Left ventricle myocardium inferior (tissue), 1 donor: ENCODE results near the gene GPR146. TPM values are rescaled to one million over a fixed set of nuclear protein-coding genes. Genes with fewer than 3 reads are reported as not detected.

Experiments used
- DNase-seq: peaks from one replicate; pipeline ENCODE4 v3.0.0-alpha.2; 2020
- H3K27ac ChIP-seq: fragments of 200-600 bp; replicated peaks from 2 replicates; pipeline ENCODE4 v1.8.0; 2021
- H3K27me3 ChIP-seq: fragments of 200-600 bp; 2 replicates; pipeline ENCODE4 v1.8.0; 2021; ENCODE audit warnings: low read depth
- H3K36me3 ChIP-seq: fragments of 200-600 bp; 2 replicates; pipeline ENCODE4 v1.8.0; 2021
- H3K4me1 ChIP-seq: fragments of 200-600 bp; 2 replicates; pipeline ENCODE4 v1.8.0; 2021
- H3K4me3 ChIP-seq: fragments of 200-600 bp; 2 replicates; pipeline ENCODE4 v1.8.0; 2021; ENCODE audit warnings: mild to moderate bottlenecking, moderate library complexity
- H3K9me3 ChIP-seq: fragments of 200-600 bp; replicated peaks from 2 replicates; pipeline ENCODE4 v1.8.0; 2021
- intact Hi-C: fragments of 100-400 bp; cut with micrococcal nuclease; formaldehyde crosslinking; loops from one replicate; pipeline ENCODE4 v1.11.0; 2022
- total RNA-seq: library from RNA; stranded (reverse); fragmentation: NEBNext Ultra II Directional; extraction: Animal tissue kit (Norgen Biotek cat#: 25700); gene quantifications from one replicate; pipeline ENCODE4 v1.2.1, GENCODE V29; 2021
- TF ChIP-seq, protein P1 (sequence below): fragments of 200-600 bp; IDR thresholded peaks from 2 replicates; pipeline ENCODE4 v1.8.0; 2021; ENCODE audit warnings: antibody characterized with exemption, mild to moderate bottlenecking, borderline replicate concordance
- donor health status: DM: no; HTN: yes; CAD: no; lungs with severe emphysema.

GPR146 gene
- total RNA-seq, 1 donor from 2014 or later = 29.8 TPM

GRCh38 chr7:1022356-1022755, 22.0 kb upstream of the GPR146 start:
- intact Hi-C loops = no loop called here
- H3K27ac ChIP-seq = no peak overlapping the region
- H3K4me1 ChIP-seq = peaks cover 19% of the 10 kb centered on the region
- H3K36me3 ChIP-seq = peaks cover 26% of the 10 kb centered on the region
- TF ChIP-seq, protein P1, sequence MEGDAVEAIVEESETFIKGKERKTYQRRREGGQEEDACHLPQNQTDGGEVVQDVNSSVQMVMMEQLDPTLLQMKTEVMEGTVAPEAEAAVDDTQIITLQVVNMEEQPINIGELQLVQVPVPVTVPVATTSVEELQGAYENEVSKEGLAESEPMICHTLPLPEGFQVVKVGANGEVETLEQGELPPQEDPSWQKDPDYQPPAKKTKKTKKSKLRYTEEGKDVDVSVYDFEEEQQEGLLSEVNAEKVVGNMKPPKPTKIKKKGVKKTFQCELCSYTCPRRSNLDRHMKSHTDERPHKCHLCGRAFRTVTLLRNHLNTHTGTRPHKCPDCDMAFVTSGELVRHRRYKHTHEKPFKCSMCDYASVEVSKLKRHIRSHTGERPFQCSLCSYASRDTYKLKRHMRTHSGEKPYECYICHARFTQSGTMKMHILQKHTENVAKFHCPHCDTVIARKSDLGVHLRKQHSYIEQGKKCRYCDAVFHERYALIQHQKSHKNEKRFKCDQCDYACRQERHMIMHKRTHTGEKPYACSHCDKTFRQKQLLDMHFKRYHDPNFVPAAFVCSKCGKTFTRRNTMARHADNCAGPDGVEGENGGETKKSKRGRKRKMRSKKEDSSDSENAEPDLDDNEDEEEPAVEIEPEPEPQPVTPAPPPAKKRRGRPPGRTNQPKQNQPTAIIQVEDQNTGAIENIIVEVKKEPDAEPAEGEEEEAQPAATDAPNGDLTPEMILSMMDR = no peak
- no peaks in the 10 kb centered on the region for H3K9me3 ChIP-seq
- no peak for DNase-seq
- no peaks in the 10 kb centered on the region for H3K27me3 ChIP-seq
- H3K4me3 ChIP-seq = no peak overlapping the region

GRCh38 chr7:1022801-1023465, 21.4 kb upstream of the GPR146 start:
- intact Hi-C loops = no loop called here
- Histone ChIP-seq H3K27me3 (no peaks in the 10 kb centered on the region), H3K4me3 (no peak overlapping the region), H3K36me3 (peaks cover 26% of the 10 kb centered on the region), H3K9me3 (no peaks in the 10 kb centered on the region), H3K27ac (no peak overlapping the region), H3K4me1 (peaks cover 25% of the 10 kb centered on the region)
- TF ChIP-seq, protein P1 = no peak
- DNase-seq = no peak

DNA sequence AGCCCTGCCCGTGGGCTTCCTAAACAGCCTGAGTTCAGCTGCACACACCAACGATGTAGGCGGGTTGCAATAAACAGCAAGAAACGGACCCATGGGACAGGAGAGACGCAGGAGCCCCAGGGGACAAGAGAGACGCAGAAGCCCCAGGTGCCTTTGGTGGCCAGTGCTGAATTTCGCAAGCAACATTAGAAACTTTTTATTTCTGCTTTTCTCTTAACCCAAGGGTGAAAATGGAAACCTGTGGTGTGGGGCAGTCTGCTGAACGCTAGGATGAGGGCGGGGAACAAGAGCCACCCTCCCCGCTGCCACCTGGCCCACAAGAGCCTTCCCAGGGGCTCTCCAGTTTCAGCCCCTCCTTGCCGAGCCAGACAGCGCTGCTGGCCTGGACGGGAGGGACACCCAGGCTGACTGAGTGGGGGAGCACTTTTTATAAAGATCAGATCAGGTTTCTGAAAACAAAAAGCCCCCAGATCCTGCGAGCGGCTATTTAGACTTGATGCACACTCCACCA, 20.0 kb upstream of the GPR146 start:
- no peak overlapping the region for H3K4me3 ChIP-seq
- H3K9me3 ChIP-seq = no peaks in the 10 kb centered on the region
- no peak overlapping the region for H3K27ac ChIP-seq
- no peak for DNase-seq
- peaks cover 39% of the 10 kb centered on the region for H3K4me1 ChIP-seq
- TF ChIP-seq, protein P1 = no peak
- H3K27me3 ChIP-seq = no peaks in the 10 kb centered on the region
- peaks cover 21% of the 10 kb centered on the region for H3K36me3 ChIP-seq
- intact Hi-C loops = no loop called here

- H3K36me3 ChIP-seq = peaks cover 21% of the 10 kb centered on the region
- H3K4me3 ChIP-seq = no peak overlapping the region
- H3K27ac ChIP-seq = no peak overlapping the region
- H3K27me3 ChIP-seq = no peaks in the 10 kb centered on the region
- H3K9me3 ChIP-seq = no peaks in the 10 kb centered on the region
- intact Hi-C loops = no loop called here
- DNase-seq = no peak
- H3K4me1 ChIP-seq = peaks cover 42% of the 10 kb centered on the region
- TF ChIP-seq, protein P1 = no peak
Observed at GRCh38 chr7:1024876-1025742, 19.2 kb upstream of the GPR146 start.

DNA sequence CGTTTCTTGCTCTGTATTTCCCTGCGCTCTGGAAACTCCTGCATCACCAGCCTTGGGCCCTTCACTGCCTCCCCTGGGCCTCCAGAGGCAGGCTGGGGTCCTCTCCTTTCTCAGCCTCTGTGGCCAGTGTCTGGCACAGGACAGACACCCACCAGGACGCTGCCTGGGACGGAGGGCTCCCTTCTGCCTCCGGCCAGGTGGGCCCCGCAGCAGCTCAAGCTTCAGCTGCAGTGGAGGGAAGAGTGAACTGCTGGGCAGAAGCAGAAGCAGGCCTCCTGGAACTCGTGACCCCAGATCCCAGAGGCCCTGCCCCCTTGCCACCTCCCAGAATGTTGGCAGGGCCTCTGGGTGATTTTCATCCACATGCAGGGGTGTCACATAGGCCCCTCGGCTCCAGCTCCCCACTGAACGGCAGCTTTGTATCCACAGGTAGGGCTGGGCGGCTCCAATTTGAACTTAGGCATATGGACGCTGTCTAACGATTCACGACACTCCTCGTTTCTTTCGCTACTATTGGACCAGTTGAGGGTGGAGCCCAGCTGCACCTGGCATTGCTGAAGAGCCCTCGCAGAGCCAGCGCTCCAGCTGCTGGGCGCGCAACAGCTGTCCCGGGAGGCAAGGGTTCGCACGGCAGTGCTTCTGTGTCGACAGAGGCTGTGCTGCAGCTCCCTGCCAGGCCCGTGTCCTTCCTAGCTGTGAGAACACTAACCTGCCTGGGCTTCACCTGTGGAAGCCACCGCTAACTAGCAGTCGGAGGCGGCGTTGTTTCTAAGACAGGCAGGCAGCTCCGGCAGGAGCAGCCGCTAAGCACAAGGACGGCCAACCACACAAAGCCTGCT, 18.4 kb upstream of the GPR146 start:
- TF ChIP-seq, protein P1 = no peak
- no peaks in the 10 kb centered on the region for H3K27me3 ChIP-seq
- peaks cover 20% of the 10 kb centered on the region for H3K36me3 ChIP-seq
- intact Hi-C loops = no loop called here
- H3K27ac ChIP-seq = no peak overlapping the region
- no peak for DNase-seq
- H3K9me3 ChIP-seq = no peaks in the 10 kb centered on the region
- H3K4me1 ChIP-seq = peaks cover 42% of the 10 kb centered on the region
- no peak overlapping the region for H3K4me3 ChIP-seq
